ENCODE results near the gene MYOM3.

The MYOM3 gene

DNA sequence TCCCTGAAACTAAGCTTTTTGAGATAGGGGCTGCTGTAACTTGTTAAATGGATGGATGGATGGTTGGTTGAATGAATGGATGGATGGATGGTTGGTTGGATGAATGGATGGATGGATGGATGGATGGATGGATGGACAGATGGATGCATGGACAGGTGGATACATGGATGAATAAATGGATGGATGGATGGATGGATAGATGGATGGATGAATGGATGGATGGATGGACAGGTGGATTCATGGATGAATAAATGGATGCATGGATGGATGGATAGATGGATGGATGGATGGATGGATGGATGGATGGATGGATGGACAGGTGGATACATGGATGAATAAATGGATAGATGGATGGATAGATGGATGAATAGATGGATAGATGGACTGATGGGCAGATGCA, 26.9 kb downstream of the MYOM3 start:
- H3K4me3 ChIP-seq (ENCODE audit: low read depth, low read length): no peak overlapping the region
- H3K79me1 ChIP-seq (ENCODE audit: low read length): no peaks in the 10 kb centered on the region
- H2BK12ac ChIP-seq (ENCODE audit: low read length): no peak overlapping the region
- no peak overlapping the region for H3K4ac ChIP-seq (ENCODE audit: low read depth, low read length)
- DNase-seq: no peak
- no peaks in the 10 kb centered on the region for H3K27me3 ChIP-seq (ENCODE audit: insufficient read depth, low read length)
- H3K23ac ChIP-seq (ENCODE audit: low read length): no peak overlapping the region
- H4K12ac ChIP-seq (ENCODE audit: low read depth, low read length): no peak overlapping the region
- H2AFZ ChIP-seq (ENCODE audit: insufficient read depth, low read length, poor library complexity): no peak overlapping the region
- no peak overlapping the region for H2BK120ac ChIP-seq (ENCODE audit: insufficient read depth, low read length, poor library complexity)
- H3K4me2 ChIP-seq (ENCODE audit: low read length): no peak overlapping the region
- no peaks in the 10 kb centered on the region for H3K9me3 ChIP-seq (ENCODE audit: insufficient read depth, low read depth, low read length)
- H3K9ac ChIP-seq (ENCODE audit: low read length): no peak overlapping the region
- no peak overlapping the region for H3K27ac ChIP-seq (ENCODE audit: low read depth, low read length)
- no peak overlapping the region for H3K14ac ChIP-seq (ENCODE audit: low read length)
- H3K18ac ChIP-seq (ENCODE audit: low read length): no peak overlapping the region
- no peak overlapping the region for H4K8ac ChIP-seq (ENCODE audit: low read depth, low read length)
- H3K36me3 ChIP-seq (ENCODE audit: control insufficient read depth in 1 of 2, insufficient read depth in 2 of 2, low read length in 2 of 2): no peaks in the 10 kb centered on the region
- no peaks in the 10 kb centered on the region for H3K79me2 ChIP-seq (ENCODE audit: control insufficient read depth, insufficient read depth, low read length, poor library complexity)
- no peak overlapping the region for H4K91ac ChIP-seq (ENCODE audit: low read depth, low read length)
- H2AK5ac ChIP-seq (ENCODE audit: low read length): no peak overlapping the region
- no peaks in the 10 kb centered on the region for H3K4me1 ChIP-seq (ENCODE audit: control insufficient read depth in 1 of 2, insufficient read depth in 2 of 2, low read length in 2 of 2)
- no peak overlapping the region for H2BK5ac ChIP-seq (ENCODE audit: low read depth, low read length, poor library complexity)

DNA sequence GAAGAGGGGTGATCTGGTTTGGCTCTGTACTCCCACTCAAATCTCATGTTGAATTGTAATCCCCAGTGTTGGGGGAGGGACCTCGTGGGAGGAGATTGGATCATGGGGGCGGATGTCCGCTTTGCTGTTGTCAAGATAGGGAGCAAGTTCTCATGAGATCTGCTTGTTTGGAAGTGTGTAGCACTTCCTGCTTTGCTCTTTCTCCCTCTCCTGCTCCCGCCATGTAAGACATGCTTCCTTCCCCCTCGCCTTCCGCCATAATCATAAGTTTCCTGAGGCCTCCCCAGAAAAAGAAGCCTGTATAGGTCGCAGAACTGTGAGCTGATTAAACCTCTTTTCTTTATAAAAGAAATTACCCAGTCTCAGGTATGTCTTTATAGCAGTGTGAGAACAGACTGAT, 27.9 kb downstream of the MYOM3 start:
- Histone ChIP-seq H3K4me2 (ENCODE audit: low read length) (no peak overlapping the region), H3K4me1 (ENCODE audit: control insufficient read depth in 1 of 2, insufficient read depth in 2 of 2, low read length in 2 of 2) (no peaks in the 10 kb centered on the region), H3K18ac (ENCODE audit: low read length) (no peak overlapping the region), H3K14ac (ENCODE audit: low read length) (no peak overlapping the region), H3K79me1 (ENCODE audit: low read length) (no peaks in the 10 kb centered on the region), H3K9me3 (ENCODE audit: insufficient read depth, low read depth, low read length) (no peaks in the 10 kb centered on the region), H3K36me3 (ENCODE audit: control insufficient read depth in 1 of 2, insufficient read depth in 2 of 2, low read length in 2 of 2) (no peaks in the 10 kb centered on the region), H3K27ac (ENCODE audit: low read depth, low read length) (no peak overlapping the region), H3K4ac (ENCODE audit: low read depth, low read length) (no peak overlapping the region), H2BK120ac (ENCODE audit: insufficient read depth, low read length, poor library complexity) (no peak overlapping the region), H2AK5ac (ENCODE audit: low read length) (no peak overlapping the region), H2AFZ (ENCODE audit: insufficient read depth, low read length, poor library complexity) (no peak overlapping the region), H3K79me2 (ENCODE audit: control insufficient read depth, insufficient read depth, low read length, poor library complexity) (no peaks in the 10 kb centered on the region), H4K91ac (ENCODE audit: low read depth, low read length) (no peak overlapping the region), H2BK12ac (ENCODE audit: low read length) (no peak overlapping the region), H4K8ac (ENCODE audit: low read depth, low read length) (no peak overlapping the region), H3K23ac (ENCODE audit: low read length) (no peak overlapping the region), H3K9ac (ENCODE audit: low read length) (no peak overlapping the region), H3K27me3 (ENCODE audit: insufficient read depth, low read length) (no peaks in the 10 kb centered on the region), H3K4me3 (ENCODE audit: low read depth, low read length) (no peak overlapping the region), H4K12ac (ENCODE audit: low read depth, low read length) (no peak overlapping the region), H2BK5ac (ENCODE audit: low read depth, low read length, poor library complexity) (no peak overlapping the region)
- WGBS (ENCODE audit: extremely low coverage, insufficient coverage, insufficient read length): no CpG with 5 or more reads among the region's 7 CpGs
- DNase-seq: no peak

DNA sequence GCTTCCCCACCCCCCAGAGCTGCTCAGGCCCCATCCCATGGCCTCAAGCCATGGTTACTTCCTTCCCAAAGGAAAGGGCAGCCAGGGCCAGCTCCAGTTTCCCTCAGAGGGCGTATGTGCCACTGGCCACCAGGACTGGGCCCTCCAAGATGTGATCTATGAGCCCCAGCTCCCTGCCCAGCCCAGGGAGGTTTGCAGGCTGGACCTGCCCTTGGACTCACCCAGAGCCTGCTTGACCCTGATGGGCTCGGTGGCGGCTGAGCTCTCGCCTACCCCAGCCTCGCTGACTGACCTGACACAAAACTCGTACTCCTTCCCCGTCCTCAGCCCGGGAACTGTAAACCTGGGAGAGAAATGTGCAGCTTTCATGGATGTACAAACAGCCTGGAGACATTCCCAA, 29.6 kb downstream of the MYOM3 start:
- no peak overlapping the region for H2BK12ac ChIP-seq (ENCODE audit: low read length)
- H4K8ac ChIP-seq (ENCODE audit: low read depth, low read length): no peak overlapping the region
- no peak overlapping the region for H4K91ac ChIP-seq (ENCODE audit: low read depth, low read length)
- no peak overlapping the region for H2AFZ ChIP-seq (ENCODE audit: insufficient read depth, low read length, poor library complexity)
- no CpG with 5 or more reads among the region's 8 CpGs for WGBS (ENCODE audit: extremely low coverage, insufficient coverage, insufficient read length)
- H3K23ac ChIP-seq (ENCODE audit: low read length): no peak overlapping the region
- H3K27me3 ChIP-seq (ENCODE audit: insufficient read depth, low read length): no peaks in the 10 kb centered on the region
- no peaks in the 10 kb centered on the region for H3K36me3 ChIP-seq (ENCODE audit: control insufficient read depth in 1 of 2, insufficient read depth in 2 of 2, low read length in 2 of 2)
- H3K4ac ChIP-seq (ENCODE audit: low read depth, low read length): no peak overlapping the region
- H3K4me3 ChIP-seq (ENCODE audit: low read depth, low read length): no peak overlapping the region
- no peak overlapping the region for H2BK5ac ChIP-seq (ENCODE audit: low read depth, low read length, poor library complexity)
- no peaks in the 10 kb centered on the region for H3K79me2 ChIP-seq (ENCODE audit: control insufficient read depth, insufficient read depth, low read length, poor library complexity)
- H3K4me2 ChIP-seq (ENCODE audit: low read length): no peak overlapping the region
- no peak overlapping the region for H2AK5ac ChIP-seq (ENCODE audit: low read length)
- no peak overlapping the region for H4K12ac ChIP-seq (ENCODE audit: low read depth, low read length)
- H3K9me3 ChIP-seq (ENCODE audit: insufficient read depth, low read depth, low read length): no peaks in the 10 kb centered on the region
- DNase-seq: no peak
- H3K18ac ChIP-seq (ENCODE audit: low read length): no peak overlapping the region
- no peaks in the 10 kb centered on the region for H3K79me1 ChIP-seq (ENCODE audit: low read length)
- no peak overlapping the region for H3K27ac ChIP-seq (ENCODE audit: low read depth, low read length)
- no peak overlapping the region for H3K14ac ChIP-seq (ENCODE audit: low read length)
- H2BK120ac ChIP-seq (ENCODE audit: insufficient read depth, low read length, poor library complexity): no peak overlapping the region
- H3K4me1 ChIP-seq (ENCODE audit: control insufficient read depth in 1 of 2, insufficient read depth in 2 of 2, low read length in 2 of 2): peaks cover 0 to 2% of the 10 kb centered on the region in 2 experiments
- H3K9ac ChIP-seq (ENCODE audit: low read length): no peak overlapping the region

GRCh38 chr1:24081190-24081589, 30.7 kb downstream of the MYOM3 start:
- Histone ChIP-seq H3K18ac (ENCODE audit: low read length) (no peak overlapping the region), H3K4ac (ENCODE audit: low read depth, low read length) (no peak overlapping the region), H2BK12ac (ENCODE audit: low read length) (no peak overlapping the region), H4K8ac (ENCODE audit: low read depth, low read length) (no peak overlapping the region), H3K79me1 (ENCODE audit: low read length) (no peaks in the 10 kb centered on the region), H3K79me2 (ENCODE audit: control insufficient read depth, insufficient read depth, low read length, poor library complexity) (no peaks in the 10 kb centered on the region), H2AK5ac (ENCODE audit: low read length) (no peak overlapping the region), H2AFZ (ENCODE audit: insufficient read depth, low read length, poor library complexity) (no peak overlapping the region), H3K14ac (ENCODE audit: low read length) (no peak overlapping the region), H3K23ac (ENCODE audit: low read length) (no peak overlapping the region), H3K9ac (ENCODE audit: low read length) (no peak overlapping the region), H4K91ac (ENCODE audit: low read depth, low read length) (no peak overlapping the region), H2BK5ac (ENCODE audit: low read depth, low read length, poor library complexity) (no peak overlapping the region), H3K27ac (ENCODE audit: low read depth, low read length) (no peak overlapping the region), H3K4me2 (ENCODE audit: low read length) (no peak overlapping the region), H3K9me3 (ENCODE audit: insufficient read depth, low read depth, low read length) (no peaks in the 10 kb centered on the region), H3K36me3 (ENCODE audit: control insufficient read depth in 1 of 2, insufficient read depth in 2 of 2, low read length in 2 of 2) (no peaks in the 10 kb centered on the region), H3K4me1 (ENCODE audit: control insufficient read depth in 1 of 2, insufficient read depth in 2 of 2, low read length in 2 of 2) (peaks cover 0 to 6% of the 10 kb centered on the region in 2 experiments), H3K27me3 (ENCODE audit: insufficient read depth, low read length) (no peaks in the 10 kb centered on the region), H3K4me3 (ENCODE audit: low read depth, low read length) (no peak overlapping the region), H4K12ac (ENCODE audit: low read depth, low read length) (no peak overlapping the region), H2BK120ac (ENCODE audit: insufficient read depth, low read length, poor library complexity) (no peak overlapping the region)
- WGBS (ENCODE audit: extremely low coverage, insufficient coverage, insufficient read length): no CpG with 5 or more reads among the region's 6 CpGs
- DNase-seq: no peak
